Measurements from ENCODE around the gene SDK2. TPM values are rescaled to one million over a fixed set of nuclear protein-coding genes. Genes with fewer than 3 reads are reported as not detected.
A peak's percentile ranks its signal among the peaks of the same experiment; 100 is the strongest.

Gene SDK2
- total RNA-seq, 2 donors from 2014 or later = 0.08 to 0.14 TPM

DNA sequence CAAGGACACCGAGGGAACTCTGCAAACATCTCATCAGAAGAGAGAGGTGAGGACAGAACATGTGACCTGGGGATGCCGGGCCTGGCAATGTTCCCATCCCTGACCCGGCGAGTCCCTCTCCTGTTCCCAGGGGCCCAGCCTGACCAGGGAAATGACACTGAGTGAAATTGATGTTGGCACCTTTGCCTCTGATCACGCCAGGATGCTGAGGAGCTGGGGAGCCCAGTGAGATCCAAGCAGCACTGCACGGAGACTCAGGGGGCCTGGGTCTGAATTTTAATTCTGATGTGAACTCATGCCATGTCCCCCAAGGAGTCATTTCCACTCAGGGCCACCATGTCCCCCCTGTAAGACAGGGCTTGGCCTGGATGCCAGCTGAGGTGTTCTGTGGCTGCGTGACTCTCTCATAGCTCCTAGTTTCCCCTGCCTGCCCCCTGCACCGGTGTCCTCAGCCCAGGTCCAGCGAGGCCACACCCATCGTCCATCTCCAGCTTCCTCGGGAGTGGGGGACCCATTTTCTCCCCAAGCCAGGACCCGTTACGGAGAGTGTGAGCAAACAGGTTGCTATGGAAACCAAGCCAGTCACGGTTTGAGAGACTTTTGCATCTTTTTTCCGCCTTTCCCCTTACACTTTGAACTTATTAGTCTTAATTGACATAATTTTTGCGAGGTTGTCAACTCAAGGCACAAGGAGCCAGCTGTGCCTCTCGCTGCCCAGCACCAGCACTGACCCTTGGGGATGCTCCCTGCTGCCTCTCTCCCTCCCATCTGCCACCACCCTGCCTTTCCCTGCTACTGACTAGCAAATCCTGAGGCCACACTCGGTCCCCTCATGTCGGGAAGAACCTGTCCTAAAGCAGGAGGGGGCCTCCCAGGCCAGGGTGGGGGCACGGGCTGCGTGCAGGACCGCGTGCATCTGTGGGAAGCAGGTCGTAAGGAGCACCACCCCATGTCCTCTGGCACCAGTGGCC is 150.0 kb downstream of the SDK2 start:
- Mint-ChIP-seq H3K9me3 (no peaks in the 10 kb centered on the region), H3K27me3 (peaks cover 6 to 12% of the 10 kb centered on the region in 2 donors), H3K4me3 (no peak overlapping the region), H3K36me3 (no peaks in the 10 kb centered on the region), H3K4me1 (ENCODE audit: low read depth in 2 of 2) (no peaks in the 10 kb centered on the region), H3K27ac (no peak overlapping the region)
- no peak for ATAC-seq
- peak; percentile 49 for DNase-seq (ENCODE audit: low spot score)

DNA sequence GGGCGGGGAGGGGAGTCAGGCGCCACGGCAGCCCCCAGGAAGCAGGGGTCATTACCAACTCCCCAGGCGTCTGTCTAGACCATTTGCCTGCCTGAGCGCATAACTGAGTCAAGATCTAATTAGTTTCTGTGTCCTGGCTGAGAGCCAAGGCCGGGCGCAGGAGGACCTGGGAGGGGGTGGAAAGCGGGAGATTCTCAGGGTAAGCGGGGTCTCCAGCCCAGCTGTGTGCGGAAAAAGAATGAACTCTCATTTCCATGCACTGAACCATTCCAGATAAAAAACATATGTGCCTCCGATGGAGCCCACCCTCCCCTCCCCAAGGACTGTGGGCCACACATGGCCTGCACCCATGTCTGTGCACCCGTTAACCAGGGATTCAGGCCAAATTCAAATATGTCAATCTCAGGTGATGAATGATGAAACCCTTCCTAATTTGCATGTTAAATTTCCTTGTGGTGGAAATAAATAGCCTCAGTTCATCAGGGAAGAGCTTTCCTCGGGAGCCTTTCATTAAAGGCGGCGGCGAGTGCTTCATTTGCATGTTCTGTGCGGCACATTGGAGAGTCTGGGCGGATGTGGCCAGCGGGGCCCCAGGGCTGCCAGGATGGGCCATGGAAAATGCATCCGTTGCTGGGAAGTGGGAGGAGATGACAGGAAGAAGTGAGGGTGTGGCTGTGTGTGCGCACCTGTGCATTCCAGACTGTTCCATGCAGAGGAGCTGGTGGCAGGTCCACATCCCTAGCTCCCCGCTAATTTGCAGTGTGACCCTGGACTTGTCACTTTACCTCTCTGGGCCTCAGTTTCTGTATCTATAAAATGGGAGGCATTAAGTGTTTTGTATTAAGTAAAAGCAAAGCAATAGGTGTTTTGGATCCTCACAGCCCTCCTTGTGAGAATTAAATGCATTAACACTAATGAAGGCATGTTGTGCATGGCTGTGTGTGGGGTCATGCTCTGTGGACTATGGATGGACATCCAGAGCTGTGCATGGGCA is 151.1 kb downstream of the SDK2 start:
- Mint-ChIP-seq H3K4me1 (ENCODE audit: low read depth in 2 of 2) (no peaks in the 10 kb centered on the region), H3K9me3 (no peaks in the 10 kb centered on the region), H3K4me3 (no peak overlapping the region), H3K36me3 (no peaks in the 10 kb centered on the region), H3K27me3 (peaks cover under 1 to 10% of the 10 kb centered on the region in 2 donors), H3K27ac (no peak overlapping the region)
- no peak for ATAC-seq
- DNase-seq (ENCODE audit: low spot score) = peak; percentile 22

DNA sequence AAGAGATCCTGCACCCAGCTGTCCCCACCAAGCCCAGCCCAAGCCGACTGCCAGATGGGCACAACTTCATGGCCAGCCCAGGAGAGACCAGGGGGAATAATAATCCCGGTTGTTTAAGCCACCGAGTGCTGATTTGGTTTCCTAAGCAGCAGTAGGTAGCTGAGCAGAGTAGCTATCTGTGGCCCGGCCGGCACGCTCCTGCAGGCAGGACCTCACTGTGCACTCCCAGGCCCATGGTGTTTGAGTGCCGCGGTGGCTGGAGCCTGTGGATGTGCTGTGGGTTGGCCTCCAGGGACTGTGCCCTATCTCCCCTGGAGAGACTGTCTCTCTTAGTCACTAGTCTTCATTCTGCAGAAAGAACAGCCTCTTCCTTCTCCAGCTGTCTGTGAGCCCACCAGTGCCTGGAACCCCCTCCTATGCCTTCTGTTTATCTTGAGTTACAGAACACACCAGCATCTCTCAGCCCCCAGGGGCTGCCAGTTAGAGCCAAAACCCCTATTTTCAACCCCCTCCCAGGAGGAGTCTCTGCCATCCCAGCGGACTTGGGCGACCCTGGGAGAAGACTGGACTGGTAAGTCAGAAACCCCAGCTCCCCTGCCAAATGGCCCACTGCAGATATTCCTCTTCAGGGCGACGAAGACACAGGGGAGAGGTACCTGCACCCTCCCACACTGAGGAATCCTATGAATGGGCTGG is 152.0 kb downstream of the SDK2 start:
- ATAC-seq (no peak), DNase-seq (ENCODE audit: low spot score) (peak; percentile 56)
- Mint-ChIP-seq H3K36me3 (no peaks in the 10 kb centered on the region), H3K4me3 (no peak overlapping the region), H3K4me1 (ENCODE audit: low read depth in 2 of 2) (no peaks in the 10 kb centered on the region), H3K27me3 (peaks cover 0 to 5% of the 10 kb centered on the region in 2 donors), H3K9me3 (no peaks in the 10 kb centered on the region), H3K27ac (no peak overlapping the region)

DNA sequence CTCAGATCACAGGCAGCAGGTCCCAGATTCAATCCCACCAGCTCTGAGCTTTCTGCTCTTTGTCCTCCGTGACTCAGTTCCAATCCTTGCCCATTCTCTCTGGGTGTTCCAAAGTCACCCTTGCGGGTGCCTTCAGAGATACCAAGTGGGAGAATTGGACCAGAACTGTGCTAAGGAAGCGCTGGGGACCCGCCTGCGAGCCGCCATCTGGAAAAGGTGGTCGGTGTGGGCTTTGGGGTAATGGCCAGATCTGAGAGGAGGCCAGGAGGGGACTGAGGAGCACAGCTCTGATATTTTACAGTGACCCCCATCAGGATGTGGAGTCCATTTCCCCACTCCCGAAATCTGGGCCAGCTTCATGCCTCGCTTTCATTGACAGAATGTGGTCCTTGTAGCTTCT is 152.6 kb downstream of the SDK2 start:
- ATAC-seq (no peak), DNase-seq (ENCODE audit: low spot score) (no peak)
- Mint-ChIP-seq H3K27ac (no peak overlapping the region), H3K4me3 (no peak overlapping the region), H3K27me3 (peaks cover 0 to 4% of the 10 kb centered on the region in 2 donors), H3K4me1 (ENCODE audit: low read depth in 2 of 2) (no peaks in the 10 kb centered on the region), H3K9me3 (no peaks in the 10 kb centered on the region), H3K36me3 (no peaks in the 10 kb centered on the region)

DNA sequence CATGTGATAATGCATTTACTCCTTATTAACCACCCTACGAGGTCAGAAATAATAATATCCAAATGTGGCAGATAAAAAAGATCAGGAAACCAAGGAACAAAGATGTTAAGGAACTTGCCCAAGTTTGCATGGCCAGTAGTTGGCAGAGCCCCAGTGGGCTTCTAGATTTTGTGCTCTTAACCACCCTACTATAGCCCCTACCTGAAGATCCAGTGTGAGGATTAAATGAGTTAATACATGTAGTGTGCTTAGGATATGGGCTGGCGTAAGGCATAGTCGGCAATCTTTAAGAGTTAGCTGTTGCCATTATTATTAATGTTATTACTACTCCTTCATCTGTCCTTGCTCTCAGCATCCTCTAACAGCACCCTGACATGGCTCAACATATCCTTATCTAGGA is 153.4 kb downstream of the SDK2 start:
- ATAC-seq (no peak), DNase-seq (ENCODE audit: low spot score) (peak; percentile 1)
- H3K27me3 Mint-ChIP-seq = peaks cover 0 to 4% of the 10 kb centered on the region in 2 donors
- H3K4me1 Mint-ChIP-seq (ENCODE audit: low read depth in 2 of 2) = no peaks in the 10 kb centered on the region
- no peaks in the 10 kb centered on the region for H3K9me3 Mint-ChIP-seq
- H3K4me3 Mint-ChIP-seq = no peak overlapping the region
- no peak overlapping the region for H3K27ac Mint-ChIP-seq
- no peaks in the 10 kb centered on the region for H3K36me3 Mint-ChIP-seq

DNA sequence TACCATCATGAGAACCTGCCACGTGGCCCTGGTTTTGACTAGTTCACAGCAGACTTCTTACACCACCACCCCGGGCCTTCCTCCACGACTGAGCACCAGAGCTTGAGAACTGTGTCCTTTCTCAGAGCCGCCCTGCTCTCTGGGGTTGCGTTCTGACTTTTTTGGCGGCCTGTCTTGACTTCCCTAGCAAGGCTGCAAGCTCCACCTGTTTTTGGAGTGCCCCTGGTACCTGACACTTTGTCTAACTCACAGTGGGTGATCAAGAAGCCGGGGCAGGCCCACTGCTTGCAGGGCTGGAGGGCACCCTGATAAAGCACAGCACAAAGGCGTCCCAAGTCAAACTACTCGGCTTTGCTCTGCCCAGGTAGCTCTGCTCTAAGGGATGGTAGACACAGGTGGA is 154.3 kb downstream of the SDK2 start:
- no peak overlapping the region for H3K27ac Mint-ChIP-seq
- H3K36me3 Mint-ChIP-seq = peaks cover 2% of the 10 kb centered on the region
- ATAC-seq = no peak
- peaks cover under 1 to 5% of the 10 kb centered on the region in 2 donors for H3K27me3 Mint-ChIP-seq
- no peak overlapping the region for H3K4me3 Mint-ChIP-seq
- peak; percentile 47 for DNase-seq (ENCODE audit: low spot score)
- H3K4me1 Mint-ChIP-seq (ENCODE audit: low read depth in 2 of 2) = no peaks in the 10 kb centered on the region
- H3K9me3 Mint-ChIP-seq = peaks cover 2% of the 10 kb centered on the region

DNA sequence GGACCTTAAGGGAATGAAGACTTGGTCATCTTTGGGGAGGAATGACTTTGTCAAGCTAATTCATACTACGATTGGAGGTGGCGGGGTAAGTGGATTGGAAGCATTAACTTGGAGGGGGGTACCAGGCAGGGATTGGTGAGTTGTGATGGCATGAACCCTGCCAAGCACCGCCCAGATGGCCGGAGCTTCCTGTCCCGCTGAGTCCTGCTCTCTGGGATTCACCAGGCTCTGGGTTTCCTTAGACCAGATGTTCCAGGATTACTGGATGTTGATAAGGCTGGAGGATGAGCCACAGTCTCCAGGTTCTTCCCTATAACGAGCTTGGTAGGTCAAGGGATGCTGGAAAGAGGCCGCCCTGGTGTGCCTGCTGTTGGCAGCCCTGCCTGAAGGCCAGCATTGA is 154.9 kb downstream of the SDK2 start:
- DNase-seq (ENCODE audit: low spot score) (peak; percentile 52), ATAC-seq (no peak)
- Mint-ChIP-seq H3K27ac (no peak overlapping the region), H3K4me3 (no peak overlapping the region), H3K36me3 (peaks cover 6% of the 10 kb centered on the region), H3K9me3 (peaks cover 6% of the 10 kb centered on the region), H3K27me3 (peaks cover 6 to 9% of the 10 kb centered on the region in 2 donors), H3K4me1 (ENCODE audit: low read depth in 2 of 2) (no peaks in the 10 kb centered on the region)

DNA sequence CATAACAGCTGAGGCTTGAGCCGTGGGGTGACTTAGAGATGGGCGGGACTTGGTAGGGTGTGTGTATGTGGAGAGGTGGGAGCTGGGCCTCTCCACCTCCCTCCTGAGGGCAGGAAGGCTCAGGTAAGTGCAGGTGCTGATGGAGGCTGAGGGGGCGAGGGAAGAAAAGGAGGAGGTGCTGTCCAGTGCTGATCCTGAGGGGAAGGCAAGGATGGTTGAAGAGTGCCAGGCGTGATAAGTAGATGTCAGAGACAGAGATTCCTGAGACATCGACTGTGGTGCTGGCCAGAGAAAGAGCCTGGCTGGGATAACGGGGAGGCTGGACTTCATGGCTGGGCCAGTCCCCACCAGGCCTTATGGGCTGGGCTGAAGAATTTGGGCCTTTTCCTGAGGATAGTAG is 159.1 kb downstream of the SDK2 start:
- ATAC-seq = no peak
- Mint-ChIP-seq H3K27ac (no peak overlapping the region), H3K36me3 (peaks cover 6% of the 10 kb centered on the region)

DNA sequence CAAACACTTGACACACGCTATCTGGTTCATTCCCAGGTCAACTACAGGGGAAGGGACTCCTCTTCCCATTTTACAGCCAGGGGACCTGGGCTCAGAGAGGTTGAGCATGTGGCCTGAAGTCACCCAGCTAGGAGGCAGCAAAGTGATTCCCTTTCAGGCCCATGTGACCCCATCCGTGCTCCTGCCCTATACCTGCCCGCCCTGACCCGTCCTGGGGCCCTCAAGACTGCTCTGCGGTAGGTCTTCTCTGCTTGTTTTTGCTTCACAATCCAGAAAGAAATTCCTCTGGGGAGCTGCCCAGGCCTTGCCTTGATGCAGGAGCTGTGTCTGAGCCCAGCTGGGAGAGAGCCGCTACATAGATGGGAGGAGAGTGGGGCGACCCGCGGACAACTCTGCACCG is 161.4 kb downstream of the SDK2 start:
- Mint-ChIP-seq H3K9me3 (peaks cover 6% of the 10 kb centered on the region), H3K27me3 (peaks cover 21 to 26% of the 10 kb centered on the region in 2 donors), H3K4me1 (ENCODE audit: low read depth in 2 of 2) (no peaks in the 10 kb centered on the region), H3K4me3 (no peak overlapping the region), H3K36me3 (peaks cover 6% of the 10 kb centered on the region), H3K27ac (no peak overlapping the region)
- ATAC-seq (no peak), DNase-seq (ENCODE audit: low spot score) (no peak)

More for the DNA sequence above, 159.1 kb downstream of the SDK2 start:
- no peak for DNase-seq (ENCODE audit: low spot score)
- H3K27me3 Mint-ChIP-seq = peaks cover 20 to 21% of the 10 kb centered on the region in 2 donors
- H3K4me1 Mint-ChIP-seq (ENCODE audit: low read depth in 2 of 2) = no peaks in the 10 kb centered on the region
- peaks cover 6% of the 10 kb centered on the region for H3K9me3 Mint-ChIP-seq
- no peak overlapping the region for H3K4me3 Mint-ChIP-seq

DNA sequence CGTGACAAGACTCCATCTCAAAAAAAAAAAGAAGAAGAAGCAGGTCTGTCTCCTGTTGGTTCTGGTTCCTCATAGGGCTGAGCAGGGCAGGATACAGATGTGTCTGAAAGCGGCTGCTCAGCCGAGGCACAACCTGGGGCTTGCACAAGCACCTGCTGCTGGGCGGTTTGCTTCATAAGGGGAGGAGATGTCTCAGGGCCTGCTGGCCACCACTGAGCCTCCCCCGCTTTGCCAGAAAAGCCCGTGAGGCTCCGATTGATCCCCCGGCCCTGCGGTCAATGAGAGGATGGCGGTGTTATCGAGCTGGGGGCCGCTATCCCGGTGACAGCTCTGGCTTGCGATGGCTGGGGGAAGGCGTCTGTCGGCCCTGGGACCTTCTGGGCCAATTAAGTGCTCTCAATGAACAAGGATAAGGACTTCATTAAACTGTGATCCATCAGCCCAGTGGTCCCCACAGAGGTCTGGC is 162.0 kb downstream of the SDK2 start:
- no peaks in the 10 kb centered on the region for H3K4me1 Mint-ChIP-seq (ENCODE audit: low read depth in 2 of 2)
- no peak overlapping the region for H3K27ac Mint-ChIP-seq
- no peak overlapping the region for H3K4me3 Mint-ChIP-seq
- DNase-seq (ENCODE audit: low spot score) = peak; percentile 57
- ATAC-seq = no peak
- H3K27me3 Mint-ChIP-seq = peaks cover 21 to 27% of the 10 kb centered on the region in 2 donors
- peaks cover 6% of the 10 kb centered on the region for H3K36me3 Mint-ChIP-seq
- H3K9me3 Mint-ChIP-seq = peaks cover 6% of the 10 kb centered on the region

DNA sequence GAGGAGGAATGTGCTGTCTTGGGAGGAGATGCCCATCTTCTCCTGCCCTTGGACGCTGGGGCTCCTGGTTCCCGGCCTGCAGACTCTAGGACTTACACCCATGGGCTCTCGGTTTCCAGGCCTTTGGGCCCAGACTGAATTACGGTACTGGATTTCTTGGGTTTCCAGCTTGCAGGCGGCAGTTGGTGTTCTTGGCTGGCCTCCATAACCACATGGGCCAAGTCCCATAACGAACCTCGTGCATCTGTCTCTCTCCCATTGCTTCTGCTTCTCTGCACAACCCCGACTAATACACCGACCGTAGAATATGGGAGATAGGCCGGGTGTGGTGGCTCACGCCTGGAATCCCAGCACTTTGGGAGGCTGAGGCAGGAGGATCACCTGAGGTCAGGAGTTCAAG is 162.6 kb downstream of the SDK2 start:
- Mint-ChIP-seq H3K4me1 (ENCODE audit: low read depth in 2 of 2) (no peaks in the 10 kb centered on the region), H3K27ac (no peak overlapping the region), H3K4me3 (no peak overlapping the region), H3K9me3 (peaks cover 6% of the 10 kb centered on the region), H3K27me3 (peaks cover 24 to 27% of the 10 kb centered on the region in 2 donors), H3K36me3 (peaks cover 6% of the 10 kb centered on the region)
- DNase-seq (ENCODE audit: low spot score) (peak; percentile 1), ATAC-seq (no peak)

DNA sequence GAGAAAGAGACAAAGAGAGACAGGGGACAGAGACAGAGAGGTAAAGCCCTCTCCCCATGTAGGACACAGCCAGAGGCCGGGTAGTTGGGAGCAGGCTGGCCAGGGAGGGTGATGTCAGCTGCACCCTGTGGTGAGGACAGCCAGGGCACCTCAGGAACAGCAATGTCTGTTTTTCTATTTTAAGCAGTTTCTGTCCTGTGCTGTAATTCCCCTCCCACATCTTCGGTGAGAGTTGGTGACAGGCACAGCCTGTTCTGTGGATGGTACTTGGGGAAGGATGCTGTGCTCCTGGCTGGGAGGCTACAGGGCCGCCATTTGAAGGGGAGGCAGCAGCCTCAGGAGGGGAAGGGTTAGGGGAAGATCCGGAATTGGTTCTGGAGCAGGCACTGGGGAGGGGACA is 163.5 kb downstream of the SDK2 start:
- no peaks in the 10 kb centered on the region for H3K4me1 Mint-ChIP-seq (ENCODE audit: low read depth in 2 of 2)
- no peak overlapping the region for H3K4me3 Mint-ChIP-seq
- peaks cover 6% of the 10 kb centered on the region for H3K9me3 Mint-ChIP-seq
- no peak overlapping the region for H3K27ac Mint-ChIP-seq
- DNase-seq (ENCODE audit: low spot score) (peak; percentile 44), ATAC-seq (peak in 1 of 2 donors; percentile 7)
- peaks cover 24 to 28% of the 10 kb centered on the region in 2 donors for H3K27me3 Mint-ChIP-seq
- H3K36me3 Mint-ChIP-seq = peaks cover 6% of the 10 kb centered on the region

DNA sequence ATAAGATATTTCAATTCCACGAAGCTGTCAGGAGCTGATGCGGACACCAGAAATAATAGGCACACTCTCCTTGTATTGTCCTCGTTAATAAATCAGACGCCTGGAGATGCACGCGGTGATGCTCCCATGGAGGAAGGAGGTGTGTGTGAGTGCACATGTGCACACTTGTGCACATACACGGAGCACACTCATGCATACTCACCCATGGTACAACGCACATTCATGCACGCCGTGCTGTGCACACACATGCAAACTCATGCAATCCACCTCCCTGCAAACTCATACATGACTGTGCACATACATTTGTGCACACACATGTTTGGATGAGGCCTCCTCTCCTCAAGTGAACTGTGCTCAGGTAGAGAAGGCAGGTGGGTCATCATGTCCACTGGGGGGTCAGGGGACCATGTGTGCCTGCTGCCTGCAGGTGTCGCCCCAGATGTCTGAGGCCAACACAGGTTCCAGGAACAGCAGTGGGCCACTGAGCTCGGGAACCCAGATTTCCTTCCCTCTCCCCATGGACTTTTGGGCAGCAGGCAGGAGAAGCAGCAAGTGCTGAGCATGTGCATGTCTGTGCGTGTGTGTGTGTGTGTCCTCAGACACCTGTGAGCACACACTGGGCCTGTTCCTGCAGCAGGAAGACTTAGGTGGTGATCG is 165.3 kb downstream of the SDK2 start:
- Mint-ChIP-seq H3K4me1 (ENCODE audit: low read depth in 2 of 2) (peaks cover 0 to 4% of the 10 kb centered on the region in 2 donors), H3K27ac (no peak overlapping the region), H3K4me3 (no peak overlapping the region), H3K9me3 (no peaks in the 10 kb centered on the region), H3K36me3 (no peaks in the 10 kb centered on the region), H3K27me3 (peaks cover 27 to 38% of the 10 kb centered on the region in 2 donors)
- DNase-seq (ENCODE audit: low spot score) (no peak), ATAC-seq (no peak)

Measured in natural killer cell treated with Interleukin-12 subunit alpha and Interleukin-12 subunit beta and Interleukin-15 and Interleukin-18, amount 100 ng/mL, for 72 hours (primary cell).